ENCODE measurements around the gene MST1R. TPM values are rescaled to one million over a fixed set of nuclear protein-coding genes. Genes with fewer than 3 reads are reported as not detected.

The MST1R gene
- polyA plus RNA-seq, 1 donor from 2014 or later = 4.2 TPM

Small RNAs within 50 kb of the gene (small RNA-seq; reads per million reads assigned to genes)
- 0 reads per million in 3 experiments for gene RN7SL217P

Other genes starting within 250 kb of the MST1R start
- 98.4 and 119 TPM in 2 replicates for gene APEH, start 229.5 kb downstream of the MST1R start, polyA plus RNA-seq
- gene MST1, start 214.4 kb downstream of the MST1R start, polyA plus RNA-seq = 62.5 and 64.0 TPM in 2 replicates
- gene RNF123, start 214.3 kb downstream of the MST1R start, polyA plus RNA-seq = 27.4 and 32.0 TPM in 2 replicates
- gene AMIGO3, start 184.2 kb downstream of the MST1R start, polyA plus RNA-seq = 4.0 and 8.0 TPM in 2 replicates
- 20.0 and 20.8 TPM in 2 replicates for gene GMPPB, start 179.9 kb downstream of the MST1R start, polyA plus RNA-seq
- 52.7 and 62.7 TPM in 2 replicates for gene IP6K1, start 117.3 kb downstream of the MST1R start, polyA plus RNA-seq
- not detected in 2 replicates for gene CDHR4, start 104.0 kb downstream of the MST1R start, polyA plus RNA-seq
- 1.4 and 1.7 TPM in 2 replicates for gene INKA1, start 100.6 kb downstream of the MST1R start, polyA plus RNA-seq
- 2.9 and 4.0 TPM in 2 replicates for gene UBA7, start 89.9 kb downstream of the MST1R start, polyA plus RNA-seq
- gene TRAIP, start 47.3 kb downstream of the MST1R start, polyA plus RNA-seq = 7.5 and 7.6 TPM in 2 replicates
- 293 and 316 TPM in 2 replicates for gene CAMKV, start 34.0 kb downstream of the MST1R start, polyA plus RNA-seq
- 35.4 and 41.3 TPM in 2 replicates for gene MON1A, start 25.9 kb upstream of the MST1R start, polyA plus RNA-seq
- 177 and 192 TPM in 2 replicates for gene RBM6, start 36.3 kb upstream of the MST1R start, polyA plus RNA-seq
- gene RBM5, start 185.0 kb upstream of the MST1R start, polyA plus RNA-seq = 632 and 695 TPM in 2 replicates